ENCODE data around the gene AFG1L. TPM values are rescaled to one million over a fixed set of nuclear protein-coding genes. Genes with fewer than 3 reads are reported as not detected.

Gene AFG1L
- total and polyA plus RNA-seq, 8 donors: 1.2 to 4.7 (median 3.8) TPM

DNA sequence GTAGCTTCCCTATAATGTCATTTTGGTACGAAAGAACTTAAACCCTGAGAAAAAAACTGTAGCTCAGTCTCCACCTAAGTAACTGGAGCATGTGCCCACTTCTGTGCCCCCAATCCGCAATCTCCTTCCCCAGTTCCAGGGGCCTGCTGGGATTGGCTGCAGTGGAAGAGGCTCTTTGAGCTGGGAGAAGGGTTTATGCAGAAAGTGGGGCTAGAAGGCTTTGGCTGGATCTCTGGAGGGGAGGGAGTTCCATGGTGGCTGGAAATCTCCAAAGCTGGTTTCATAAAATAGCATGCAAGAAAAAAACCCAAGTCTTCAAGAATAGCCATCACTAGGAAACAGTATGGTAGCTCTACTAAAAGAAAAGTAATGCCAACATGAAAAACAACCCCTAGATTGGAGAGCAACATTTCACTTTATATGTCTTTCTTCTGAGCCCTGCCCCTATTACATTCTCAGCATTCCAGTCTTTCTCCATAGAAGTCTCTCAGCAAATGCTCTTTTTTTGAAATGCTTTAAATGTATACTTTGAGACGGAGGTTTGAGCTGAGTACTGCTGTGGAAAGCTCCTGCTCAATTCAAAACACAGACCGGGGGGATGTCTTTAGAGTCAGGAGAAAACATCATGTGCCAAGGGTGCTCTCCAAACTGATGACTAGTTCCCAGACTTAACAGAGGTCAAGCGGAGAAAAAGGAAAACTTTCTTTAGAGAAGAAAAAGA is 229.8 kb downstream of the AFG1L start:
- no peaks in the 10 kb centered on the region for H3K9me3 ChIP-seq
- FAIRE-seq (no peak), DNase-seq (no peak), ATAC-seq (no peak)
- TF ChIP-seq, protein P1, sequence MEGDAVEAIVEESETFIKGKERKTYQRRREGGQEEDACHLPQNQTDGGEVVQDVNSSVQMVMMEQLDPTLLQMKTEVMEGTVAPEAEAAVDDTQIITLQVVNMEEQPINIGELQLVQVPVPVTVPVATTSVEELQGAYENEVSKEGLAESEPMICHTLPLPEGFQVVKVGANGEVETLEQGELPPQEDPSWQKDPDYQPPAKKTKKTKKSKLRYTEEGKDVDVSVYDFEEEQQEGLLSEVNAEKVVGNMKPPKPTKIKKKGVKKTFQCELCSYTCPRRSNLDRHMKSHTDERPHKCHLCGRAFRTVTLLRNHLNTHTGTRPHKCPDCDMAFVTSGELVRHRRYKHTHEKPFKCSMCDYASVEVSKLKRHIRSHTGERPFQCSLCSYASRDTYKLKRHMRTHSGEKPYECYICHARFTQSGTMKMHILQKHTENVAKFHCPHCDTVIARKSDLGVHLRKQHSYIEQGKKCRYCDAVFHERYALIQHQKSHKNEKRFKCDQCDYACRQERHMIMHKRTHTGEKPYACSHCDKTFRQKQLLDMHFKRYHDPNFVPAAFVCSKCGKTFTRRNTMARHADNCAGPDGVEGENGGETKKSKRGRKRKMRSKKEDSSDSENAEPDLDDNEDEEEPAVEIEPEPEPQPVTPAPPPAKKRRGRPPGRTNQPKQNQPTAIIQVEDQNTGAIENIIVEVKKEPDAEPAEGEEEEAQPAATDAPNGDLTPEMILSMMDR (IDR thresholded peaks at IDR 0.05): no peak
- no peaks in the 10 kb centered on the region for H3K4me1 ChIP-seq
- no peak overlapping the region for H3K27ac ChIP-seq
- WGBS, 2 donors: 85 to 86% methylated on average over 5 of the region's 5 CpGs
- intact Hi-C loops (cut with DNase I): loop anchor here in 2 of 3 donors (5.0 to 10.0 kb wide), 2 partner anchors 412 to 550 kb away; no protein-coding TSS in a partner anchor
- no peaks in the 10 kb centered on the region for H3K36me3 ChIP-seq
- no peaks in the 10 kb centered on the region for H3K27me3 ChIP-seq
- H3K4me3 ChIP-seq: no peak overlapping the region

DNA sequence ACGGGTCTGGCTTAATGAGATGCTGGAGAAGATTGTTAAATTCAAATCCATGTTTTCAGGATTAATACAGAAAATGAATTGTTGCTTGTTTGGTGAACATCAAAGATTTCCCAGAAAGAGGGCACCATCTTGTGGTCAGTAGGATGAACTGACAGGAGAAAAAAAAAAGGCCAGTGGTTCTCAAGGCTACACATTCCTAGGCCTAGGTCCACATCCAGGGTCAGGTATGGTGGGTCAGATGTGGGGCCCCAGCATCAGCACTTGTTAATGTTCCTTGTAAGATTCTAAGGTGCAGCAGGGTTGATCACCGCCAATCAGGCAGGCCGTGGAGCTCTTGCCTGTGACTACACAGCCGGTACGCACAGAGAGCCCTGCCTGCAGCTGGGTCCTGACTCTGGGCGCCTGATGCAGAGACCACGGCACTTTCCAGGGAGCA is 231.9 kb downstream of the AFG1L start:
- ATAC-seq: peak in 3 of 4 donors; percentile 82 to 86 (median 83)
- Histone ChIP-seq H3K36me3 (no peaks in the 10 kb centered on the region), H3K4me1 (no peaks in the 10 kb centered on the region), H3K4me3 (no peak overlapping the region), H3K27me3 (no peaks in the 10 kb centered on the region), H3K9me3 (no peaks in the 10 kb centered on the region), H3K27ac (no peak overlapping the region)
- DNase-seq: peak in 3 of 6 donors; percentile 21 to 48 (median 22)
- FAIRE-seq: no peak
- TF ChIP-seq, protein P1 (IDR thresholded peaks at IDR 0.05): peak; percentile 53 to 83 (median 78)
- WGBS, 2 donors: 62 to 67% methylated on average over 7 of the region's 7 CpGs
- intact Hi-C loops (cut with DNase I): loop anchor here in 2 of 3 donors (5.0 to 10.0 kb wide), 2 partner anchors 414 to 552 kb away; no protein-coding TSS in a partner anchor

- intact Hi-C loops (cut with DNase I): loop anchor here in 2 of 3 donors (5.0 to 10.0 kb wide), 2 partner anchors 417 to 554 kb away; no protein-coding TSS in a partner anchor
- ATAC-seq: no peak
- H3K4me3 ChIP-seq: no peak overlapping the region
- H3K36me3 ChIP-seq: no peaks in the 10 kb centered on the region
- no peaks in the 10 kb centered on the region for H3K27me3 ChIP-seq
- FAIRE-seq: no peak
- TF ChIP-seq, protein P1 (IDR thresholded peaks at IDR 0.05): no peak
- H3K27ac ChIP-seq: no peak overlapping the region
- WGBS, 2 donors: 59 to 87% methylated on average over 3 of the region's 3 CpGs
- no peak for DNase-seq
- no peaks in the 10 kb centered on the region for H3K4me1 ChIP-seq
- H3K9me3 ChIP-seq: no peaks in the 10 kb centered on the region
These were observed 234.0 kb downstream of the AFG1L start for GRCh38 chr6:108528878-108529277.

DNA sequence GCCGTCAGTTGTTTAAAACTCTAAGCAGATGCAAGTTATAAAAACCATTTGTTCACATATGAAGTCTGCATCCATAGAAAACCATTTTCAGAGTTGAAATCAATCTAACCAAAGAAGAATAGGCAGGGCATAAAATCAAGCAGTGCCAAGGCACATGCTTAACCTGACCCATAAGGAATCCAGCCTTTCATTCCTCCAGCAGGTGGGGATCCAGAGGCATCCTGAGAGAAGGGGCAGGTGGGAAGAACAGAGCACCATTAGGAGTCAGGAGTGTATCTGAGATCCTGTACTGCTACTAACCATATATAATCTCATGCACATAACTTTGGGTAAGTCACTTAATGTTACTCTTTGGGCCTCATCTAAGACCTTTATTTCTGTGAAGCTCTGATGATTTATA is 236.5 kb downstream of the AFG1L start:
- no peak overlapping the region for H3K27ac ChIP-seq
- no peak for ATAC-seq
- DNase-seq: no peak
- 91 to 96% methylated on average over 1 of the region's 1 CpG for WGBS, 2 donors
- TF ChIP-seq, protein P1 (IDR thresholded peaks at IDR 0.05): no peak
- H3K4me3 ChIP-seq: no peak overlapping the region
- H3K4me1 ChIP-seq: no peaks in the 10 kb centered on the region
- intact Hi-C loops (cut with DNase I): loop anchor here in 2 of 3 donors (5.0 to 10.0 kb wide), 2 partner anchors 409 to 533 kb away; no protein-coding TSS in a partner anchor
- H3K36me3 ChIP-seq: no peaks in the 10 kb centered on the region
- FAIRE-seq: no peak
- no peaks in the 10 kb centered on the region for H3K27me3 ChIP-seq
- no peaks in the 10 kb centered on the region for H3K9me3 ChIP-seq

Data from pancreas (tissue), 10 donors.